Ascending aorta (tissue), 2 donors: ENCODE results near the gene ZBTB2. TPM values are rescaled to one million over a fixed set of nuclear protein-coding genes. Genes with fewer than 3 reads are reported as not detected.

Experiments used
- DNase-seq, 2 donors: peaks; one replicate each; pipeline ENCODE4 v3.0.0-alpha.2; 2019; ENCODE audit warnings: low spot score in 2 of 2
- H3K27ac ChIP-seq, 2 donors: fragments of 200-600 bp; sonication (generic); one replicate each; pipeline ENCODE4 v1.5.1; 2016 to 2017; ENCODE audit warnings: mild to moderate bottlenecking in 1 of 2
- H3K27me3 ChIP-seq: fragments of 200-600 bp; sonication (generic); one replicate; pipeline ENCODE4 v1.5.1; 2017
- H3K36me3 ChIP-seq, 2 donors: fragments of 200-600 bp; sonication (generic); one replicate each; pipeline ENCODE4 v1.5.1; 2016
- H3K4me1 ChIP-seq, 2 donors: fragments of 200-600 bp; sonication (generic); one replicate each; pipeline ENCODE4 v1.5.1; 2016 to 2017; ENCODE audit warnings: mild to moderate bottlenecking in 1 of 2
- H3K4me3 ChIP-seq, 2 donors: fragments of 200-600 bp; sonication (generic); one replicate each; pipeline ENCODE4 v1.5.1; 2016 to 2017; ENCODE audit warnings: mild to moderate bottlenecking in 1 of 2
- H3K9me3 ChIP-seq, 2 donors: fragments of 200-600 bp; sonication (generic); one replicate each; pipeline ENCODE4 v1.5.1; 2016
- intact Hi-C: fragments of 100-400 bp; cut with DNase I; formaldehyde crosslinking; loops from one replicate; pipeline ENCODE4 v1.15.1; 2023
- total RNA-seq: library from RNA; depleted of rRNA; stranded (reverse); fragments of >200 nt; gene quantifications from one replicate; pipeline ENCODE4 v1.1.0, GENCODE V29; 2016
- TF ChIP-seq, protein P1 (sequence below), 3 experiments: fragments of 200-600 bp in 2 of 3; fragments of 450-650 bp in 1 of 3; sonication (generic) in 2 of 3; IDR thresholded peaks; one replicate each; pipeline ENCODE4 v1.5.1; 2016 to 2019; ENCODE audit warnings: antibody characterized with exemption in 3 of 3, mild to moderate bottlenecking in 1 of 3, moderate library complexity in 1 of 3

The ZBTB2 gene
- total RNA-seq, 1 donor from 2014 or later, result 9.9 TPM

DNA sequence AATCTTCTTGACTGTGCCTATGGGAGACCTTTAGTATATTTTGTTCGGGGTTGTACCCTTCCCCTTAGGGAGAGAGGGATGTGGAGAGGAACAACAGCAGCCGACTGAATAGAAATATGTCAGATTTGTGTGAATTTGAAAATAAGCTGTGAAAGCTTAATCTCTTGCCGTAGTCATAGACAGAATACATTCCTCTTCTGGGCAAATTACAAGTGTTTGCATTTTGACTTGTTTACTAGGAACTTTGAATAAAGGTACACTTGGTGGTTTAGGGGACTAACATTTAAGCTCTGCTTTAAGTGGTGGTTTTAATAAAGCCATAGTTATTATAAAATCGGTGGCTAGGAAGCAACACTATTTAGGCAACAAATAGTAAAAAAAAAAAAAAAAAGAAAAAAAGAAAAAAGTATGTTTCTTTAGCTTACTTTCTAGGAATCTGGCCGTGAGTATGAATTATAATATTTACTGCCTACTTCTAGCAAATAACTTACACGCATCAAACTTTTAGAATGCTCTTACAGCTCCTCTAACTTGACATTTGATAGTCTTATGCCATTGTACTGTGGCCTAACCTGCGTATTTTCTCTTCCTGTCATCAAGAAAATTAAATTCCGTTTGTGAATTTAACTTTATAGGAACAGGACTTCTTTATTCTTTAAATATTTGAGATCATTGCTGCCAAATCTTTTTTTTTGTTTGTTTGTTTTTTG is 65.1 kb downstream of the ZBTB2 start:
- intact Hi-C loops, result no loop called here
- no peaks in the 10 kb centered on the region for H3K27me3 ChIP-seq
- no peaks in the 10 kb centered on the region for H3K9me3 ChIP-seq
- H3K27ac ChIP-seq, result peak overlapping the region; percentile 58 to 77
- no peaks in the 10 kb centered on the region for H3K36me3 ChIP-seq
- H3K4me1 ChIP-seq, result peaks cover 5 to 11% of the 10 kb centered on the region in 2 donors
- no peak for DNase-seq
- H3K4me3 ChIP-seq, result peak overlapping the region; percentile 62 to 69
- TF ChIP-seq, protein P1, sequence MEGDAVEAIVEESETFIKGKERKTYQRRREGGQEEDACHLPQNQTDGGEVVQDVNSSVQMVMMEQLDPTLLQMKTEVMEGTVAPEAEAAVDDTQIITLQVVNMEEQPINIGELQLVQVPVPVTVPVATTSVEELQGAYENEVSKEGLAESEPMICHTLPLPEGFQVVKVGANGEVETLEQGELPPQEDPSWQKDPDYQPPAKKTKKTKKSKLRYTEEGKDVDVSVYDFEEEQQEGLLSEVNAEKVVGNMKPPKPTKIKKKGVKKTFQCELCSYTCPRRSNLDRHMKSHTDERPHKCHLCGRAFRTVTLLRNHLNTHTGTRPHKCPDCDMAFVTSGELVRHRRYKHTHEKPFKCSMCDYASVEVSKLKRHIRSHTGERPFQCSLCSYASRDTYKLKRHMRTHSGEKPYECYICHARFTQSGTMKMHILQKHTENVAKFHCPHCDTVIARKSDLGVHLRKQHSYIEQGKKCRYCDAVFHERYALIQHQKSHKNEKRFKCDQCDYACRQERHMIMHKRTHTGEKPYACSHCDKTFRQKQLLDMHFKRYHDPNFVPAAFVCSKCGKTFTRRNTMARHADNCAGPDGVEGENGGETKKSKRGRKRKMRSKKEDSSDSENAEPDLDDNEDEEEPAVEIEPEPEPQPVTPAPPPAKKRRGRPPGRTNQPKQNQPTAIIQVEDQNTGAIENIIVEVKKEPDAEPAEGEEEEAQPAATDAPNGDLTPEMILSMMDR (IDR thresholded peaks at IDR 0.05), result no peak

DNA sequence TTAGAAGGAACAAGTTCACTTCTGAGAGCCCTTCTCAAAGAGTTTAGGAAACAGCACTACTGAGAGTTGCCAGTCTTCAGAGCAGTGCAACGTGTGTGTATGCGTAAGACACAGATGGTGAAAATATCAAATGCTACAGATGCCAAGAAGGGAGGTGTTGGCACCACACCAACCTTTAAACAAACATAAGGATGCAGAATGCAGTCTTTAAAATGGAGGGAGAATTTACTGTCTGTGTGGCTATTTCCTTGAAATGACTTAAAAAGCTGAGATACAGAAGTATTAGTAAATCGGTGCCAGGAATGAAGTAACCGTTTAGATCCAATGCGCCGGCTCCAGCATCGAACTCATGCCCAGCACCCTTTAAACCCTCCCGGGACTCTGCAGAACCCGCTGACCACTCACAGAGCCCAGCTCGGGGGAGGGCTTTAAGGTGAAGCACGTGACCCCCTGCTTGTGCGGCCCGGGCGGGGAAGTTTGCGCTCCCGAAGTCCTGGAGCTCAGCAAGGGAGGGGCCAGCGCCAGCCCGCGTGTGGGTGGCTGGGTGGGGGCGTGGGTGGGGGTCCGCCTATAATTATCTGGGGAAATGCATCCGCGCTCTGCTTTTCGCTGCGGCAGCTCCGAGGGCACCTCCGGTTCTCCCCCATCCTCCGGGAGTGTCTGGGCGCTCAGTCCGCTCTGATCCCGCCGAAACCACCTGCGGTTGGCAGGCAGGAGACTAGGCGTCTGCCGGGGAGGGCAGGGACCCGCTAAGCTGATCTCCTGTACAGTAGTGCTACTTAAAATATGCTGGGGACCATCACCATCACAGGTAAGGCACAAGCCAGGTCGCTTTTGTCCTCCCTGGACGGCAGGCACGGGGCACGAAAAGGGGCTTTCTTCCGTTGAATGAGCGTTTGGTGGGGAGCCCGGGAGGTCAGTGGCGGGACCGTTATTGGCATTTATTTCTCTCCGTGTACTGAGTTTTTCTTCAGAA is 66.0 kb downstream of the ZBTB2 start:
- Histone ChIP-seq H3K4me3 (peak overlapping the region; percentile 62 to 69), H3K27ac (peak overlapping the region; percentile 58 to 77), H3K27me3 (no peaks in the 10 kb centered on the region), H3K4me1 (peaks cover 5 to 11% of the 10 kb centered on the region in 2 donors), H3K9me3 (no peaks in the 10 kb centered on the region), H3K36me3 (no peaks in the 10 kb centered on the region)
- intact Hi-C loops, result loop anchor here (2.0 kb wide), 1 partner anchor 433 kb away; no protein-coding TSS in a partner anchor
- TF ChIP-seq, protein P1 (IDR thresholded peaks at IDR 0.05), result no peak
- DNase-seq, result peak; percentile 29 to 89

DNA sequence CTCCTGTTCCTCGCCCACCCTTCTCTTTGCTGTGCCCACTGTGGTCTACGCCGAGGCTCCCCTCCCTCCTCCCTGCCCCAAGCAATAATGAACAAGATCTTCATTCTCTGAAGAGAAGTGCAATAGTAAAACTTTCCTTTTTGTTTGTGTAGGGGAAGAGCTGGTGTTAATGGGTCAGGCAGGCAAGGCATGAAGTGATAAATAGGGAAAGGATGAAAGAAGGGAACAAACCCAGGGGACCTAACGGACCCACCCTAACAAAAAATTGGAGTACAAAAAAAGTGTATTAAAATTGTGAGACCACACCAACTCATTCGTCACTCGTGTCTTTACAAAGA is 66.9 kb downstream of the ZBTB2 start:
- TF ChIP-seq, protein P1 (IDR thresholded peaks at IDR 0.05), result no peak
- no peaks in the 10 kb centered on the region for H3K27me3 ChIP-seq
- H3K9me3 ChIP-seq, result no peaks in the 10 kb centered on the region
- H3K36me3 ChIP-seq, result no peaks in the 10 kb centered on the region
- intact Hi-C loops, result loop anchor here (1.0 to 2.0 kb wide), 2 partner anchors 310 to 432 kb away; no protein-coding TSS in a partner anchor
- DNase-seq, result no peak
- peaks cover 5 to 11% of the 10 kb centered on the region in 2 donors for H3K4me1 ChIP-seq
- H3K27ac ChIP-seq, result peak overlapping the region in 1 of 2 donors; percentile 59
- peak overlapping the region in 1 of 2 donors; percentile 69 for H3K4me3 ChIP-seq

DNA sequence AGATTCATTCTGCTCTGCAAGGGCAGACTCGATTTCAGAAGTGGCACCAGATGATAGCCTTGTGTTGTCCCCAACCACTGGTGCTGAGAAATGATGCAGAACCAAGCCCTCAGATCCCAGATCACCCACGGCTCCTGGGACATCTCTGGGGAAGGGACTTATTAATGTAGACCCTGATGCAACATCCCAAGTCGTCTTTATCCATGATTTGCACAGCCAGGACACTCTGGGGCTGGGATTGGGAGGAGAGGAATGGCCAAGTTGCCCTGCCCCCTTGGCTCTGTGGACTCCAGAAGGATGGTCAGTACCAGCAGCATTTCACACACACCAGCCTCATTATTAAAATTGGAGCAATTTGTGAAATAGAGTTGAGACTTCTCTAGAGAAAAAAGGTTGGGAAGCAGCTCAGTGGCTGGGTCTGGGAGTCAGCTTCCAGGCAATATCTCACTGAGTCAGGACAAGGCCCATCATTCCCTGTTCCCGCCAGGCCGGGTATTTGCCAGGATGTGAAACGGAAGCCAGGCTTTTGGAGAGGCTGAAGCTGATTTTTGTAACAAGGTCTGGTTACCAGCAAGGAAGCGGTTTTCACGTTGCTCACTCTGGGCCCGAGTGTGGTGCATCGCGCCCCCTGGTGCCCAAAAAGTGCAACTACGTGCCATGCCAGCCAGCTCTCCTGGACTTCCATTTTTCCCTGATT is 67.4 kb downstream of the ZBTB2 start:
- Histone ChIP-seq H3K4me3 (peak overlapping the region in 1 of 2 donors; percentile 69), H3K27me3 (no peaks in the 10 kb centered on the region), H3K36me3 (no peaks in the 10 kb centered on the region), H3K4me1 (peaks cover 5 to 11% of the 10 kb centered on the region in 2 donors), H3K27ac (peak overlapping the region; percentile 58 to 59), H3K9me3 (no peaks in the 10 kb centered on the region)
- TF ChIP-seq, protein P1 (IDR thresholded peaks at IDR 0.05), result peak; percentile 92 to 97 (median 95)
- DNase-seq, result peak; percentile 38 to 92
- intact Hi-C loops, result loop anchor here (1.0 to 2.0 kb wide), 3 partner anchors 83 to 431 kb away; no protein-coding TSS in a partner anchor

DNA sequence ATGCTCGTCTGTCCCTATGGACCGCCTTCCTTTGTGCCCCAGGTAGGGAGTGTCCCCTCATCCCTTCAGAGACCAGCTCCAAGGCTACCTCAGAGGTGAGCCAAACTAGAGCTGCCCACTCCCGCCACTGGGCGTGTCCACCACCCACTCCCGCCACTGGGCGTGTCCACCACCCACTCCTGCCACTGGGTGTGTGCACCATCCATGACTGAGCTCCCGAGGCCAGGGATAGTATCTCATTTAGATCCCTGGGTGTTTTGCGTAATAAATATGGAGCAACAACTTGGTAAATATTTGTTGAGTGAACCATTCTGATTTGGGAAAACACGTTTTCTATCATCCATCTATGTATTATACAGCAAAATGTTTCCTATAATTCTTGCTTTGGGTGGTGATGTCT is 68.8 kb downstream of the ZBTB2 start:
- peaks cover 5 to 11% of the 10 kb centered on the region in 2 donors for H3K4me1 ChIP-seq
- H3K27ac ChIP-seq, result no peak overlapping the region
- TF ChIP-seq, protein P1 (IDR thresholded peaks at IDR 0.05), result no peak
- intact Hi-C loops, result no loop called here
- no peak overlapping the region for H3K4me3 ChIP-seq
- DNase-seq, result no peak
- no peaks in the 10 kb centered on the region for H3K9me3 ChIP-seq
- H3K27me3 ChIP-seq, result no peaks in the 10 kb centered on the region
- H3K36me3 ChIP-seq, result no peaks in the 10 kb centered on the region
